Liver (tissue), 9 donors: Measurements from ENCODE around the gene PIAS4. TPM values are rescaled to one million over a fixed set of nuclear protein-coding genes. Genes with fewer than 3 reads are reported as not detected.

Experiments used
- DNase-seq: peaks from one replicate; pipeline ENCODE4 v3.0.0-alpha.2; 2017; ENCODE audit warnings: low spot score
- H3K27ac ChIP-seq, 2 donors: one replicate each; pipeline ENCODE4 v1.7.0; 2013; ENCODE audit warnings: inconsistent platforms in 2 of 2, low read length in 2 of 2, control low read depth in 1 of 2, low read depth in 1 of 2, mild to moderate bottlenecking in 1 of 2
- H3K27me3 ChIP-seq, 4 donors: one replicate each; pipeline versions ENCODE4 v1.6.1 to v1.7.0; 2013; ENCODE audit warnings: low read length in 3 of 4, inconsistent platforms in 1 of 4, mild to moderate bottlenecking in 1 of 4, moderate library complexity in 1 of 4; ENCODE audit not compliant: control insufficient read depth in 4 of 4, insufficient read depth in 4 of 4
- H3K36me3 ChIP-seq, 4 donors: one replicate each; pipeline versions ENCODE4 v1.6.1 to v1.7.0; 2013; ENCODE audit warnings: low read length in 3 of 4, mild to moderate bottlenecking in 3 of 4, low read depth in 1 of 4, moderate library complexity in 1 of 4; ENCODE audit not compliant: control insufficient read depth in 4 of 4, insufficient read depth in 3 of 4
- H3K4me1 ChIP-seq, 4 donors: one replicate each; pipeline versions ENCODE4 v1.6.1 to v1.7.0; 2013; ENCODE audit warnings: low read length in 3 of 4, mild to moderate bottlenecking in 3 of 4, moderate library complexity in 1 of 4; ENCODE audit not compliant: control insufficient read depth in 4 of 4, insufficient read depth in 4 of 4
- H3K4me3 ChIP-seq, 3 donors: one replicate each; pipeline versions ENCODE4 v1.6.1 to v1.7.0; 2013; ENCODE audit warnings: low read length in 3 of 3, control low read depth in 1 of 3, low read depth in 1 of 3, mild to moderate bottlenecking in 1 of 3
- H3K9ac ChIP-seq, 2 donors: one replicate each; pipeline ENCODE4 v1.7.0; 2013; ENCODE audit warnings: low read length in 2 of 2, mild to moderate bottlenecking in 2 of 2, moderate library complexity in 2 of 2, control low read depth in 1 of 2, low read depth in 1 of 2
- H3K9me3 ChIP-seq, 4 donors: one replicate each; pipeline versions ENCODE4 v1.6.1 to v1.7.0; 2013; ENCODE audit warnings: low read length in 3 of 4; ENCODE audit not compliant: control insufficient read depth in 4 of 4
- EGR1 ChIP-seq, 2 donors: IDR thresholded peaks; 2 replicates each; pipeline ENCODE4 v1.6.1; 2016 to 2018; ENCODE audit warnings: antibody characterized with exemption in 2 of 2, low read depth in 2 of 2
- FOXA1 ChIP-seq: IDR thresholded peaks from 2 replicates; pipeline ENCODE4 v1.6.1; 2016; ENCODE audit warnings: antibody characterized with exemption
- FOXA2 ChIP-seq: IDR thresholded peaks from 2 replicates; pipeline ENCODE4 v1.6.1; 2016; ENCODE audit warnings: antibody characterized with exemption
- GABPA ChIP-seq, 2 donors: IDR thresholded peaks in 1 of 2; conservative IDR thresholded peaks in 1 of 2; 2 replicates each; pipeline ENCODE4 v1.6.1; 2016; ENCODE audit warnings: antibody characterized with exemption in 2 of 2, mild to moderate bottlenecking in 1 of 2, moderate library complexity in 1 of 2
- HNF4A ChIP-seq, 2 donors: conservative IDR thresholded peaks; 2 replicates each; pipeline ENCODE4 v1.6.1; 2016; ENCODE audit warnings: antibody characterized with exemption in 2 of 2, mild to moderate bottlenecking in 2 of 2
- HNF4G ChIP-seq: IDR thresholded peaks from 2 replicates; pipeline ENCODE4 v1.6.1; 2016; ENCODE audit warnings: antibody characterized with exemption
- JUND ChIP-seq, 2 donors: IDR thresholded peaks; 2 replicates each; pipeline ENCODE4 v1.6.1; 2016; ENCODE audit warnings: antibody characterized with exemption in 2 of 2
- NR2F2 ChIP-seq: IDR thresholded peaks from 2 replicates; pipeline ENCODE4 v1.6.1; 2016; ENCODE audit warnings: antibody characterized with exemption
- RAD21 ChIP-seq, 2 donors: IDR thresholded peaks; 2 replicates each; pipeline ENCODE4 v1.6.1; 2016; ENCODE audit warnings: antibody characterized with exemption in 2 of 2, mild to moderate bottlenecking in 2 of 2
- RXRA ChIP-seq, 2 donors: IDR thresholded peaks; 2 replicates each; pipeline ENCODE4 v1.6.1; 2017 to 2018; ENCODE audit warnings: antibody characterized with exemption in 2 of 2, mild to moderate bottlenecking in 1 of 2
- SP1 ChIP-seq: IDR thresholded peaks from 2 replicates; pipeline ENCODE4 v1.6.1; 2018; ENCODE audit warnings: antibody characterized with exemption, mild to moderate bottlenecking
- TAF1 ChIP-seq: conservative IDR thresholded peaks from 2 replicates; pipeline ENCODE4 v1.6.1; 2016; ENCODE audit warnings: antibody characterized with exemption, mild to moderate bottlenecking
- YY1 ChIP-seq: IDR thresholded peaks from 2 replicates; pipeline ENCODE4 v1.6.1; 2016; ENCODE audit warnings: antibody characterized with exemption, mild to moderate bottlenecking
- WGBS: extraction: QIAGEN DNeasy Blood & Tissue Kit; methylation state at CpG from one replicate; pipeline ENCODE4 v1.1.7; 2013; 5-methylcytosine and 5-hydroxymethylcytosine counted together
- polyA plus RNA-seq, 2 donors: library from polyadenylated mRNA; stranded (reverse) in 1 of 2; unstranded in 1 of 2; fragments of 200-250 nt in 1 of 2; fragments of >200 nt in 1 of 2; fragmentation: Nextera tagmentation in 1 of 2; extraction: Ambion mirVana in 1 of 2; gene quantifications; one replicate each; pipeline versions ENCODE4 v1.2.1 to v1.2.3, GENCODE V29; 2013 to 2015
- total RNA-seq, 2 donors: library from RNA; depleted of rRNA; stranded (reverse); fragments of >200 nt; gene quantifications; one replicate each; pipeline ENCODE4 v1.2.3, GENCODE V29; 2014
- TF ChIP-seq, protein P1 (sequence below): IDR thresholded peaks from 2 replicates; pipeline ENCODE4 v1.6.1; 2016; ENCODE audit warnings: antibody characterized with exemption
- TF ChIP-seq, protein P2 (sequence below): IDR thresholded peaks from 2 replicates; pipeline ENCODE4 v1.6.1; 2016; ENCODE audit warnings: antibody characterized with exemption
- TF ChIP-seq, protein P3 (sequence below): fragments of 150-350 bp; IDR thresholded peaks from 2 replicates; pipeline ENCODE4 v1.5.1; 2017; ENCODE audit warnings: improper control_type of control experiment, low read depth, low read length; ENCODE audit not compliant: missing input control
- TF ChIP-seq, protein P4 (sequence below): IDR thresholded peaks from 2 replicates; pipeline ENCODE4 v1.6.1; 2016; ENCODE audit warnings: antibody characterized with exemption, mild to moderate bottlenecking
- TF ChIP-seq, protein P5 (sequence below): IDR thresholded peaks from 2 replicates; pipeline ENCODE4 v1.6.1; 2016; ENCODE audit warnings: antibody characterized with exemption
- donor health status: healthy.
- donor health status: healthy.
- donor health status: healthy.
- donor health status: healthy.
- donor health status: healthy.

Gene PIAS4
- total and polyA plus RNA-seq, 4 donors = 5.6 to 14.1 (median 10.6) TPM

DNA sequence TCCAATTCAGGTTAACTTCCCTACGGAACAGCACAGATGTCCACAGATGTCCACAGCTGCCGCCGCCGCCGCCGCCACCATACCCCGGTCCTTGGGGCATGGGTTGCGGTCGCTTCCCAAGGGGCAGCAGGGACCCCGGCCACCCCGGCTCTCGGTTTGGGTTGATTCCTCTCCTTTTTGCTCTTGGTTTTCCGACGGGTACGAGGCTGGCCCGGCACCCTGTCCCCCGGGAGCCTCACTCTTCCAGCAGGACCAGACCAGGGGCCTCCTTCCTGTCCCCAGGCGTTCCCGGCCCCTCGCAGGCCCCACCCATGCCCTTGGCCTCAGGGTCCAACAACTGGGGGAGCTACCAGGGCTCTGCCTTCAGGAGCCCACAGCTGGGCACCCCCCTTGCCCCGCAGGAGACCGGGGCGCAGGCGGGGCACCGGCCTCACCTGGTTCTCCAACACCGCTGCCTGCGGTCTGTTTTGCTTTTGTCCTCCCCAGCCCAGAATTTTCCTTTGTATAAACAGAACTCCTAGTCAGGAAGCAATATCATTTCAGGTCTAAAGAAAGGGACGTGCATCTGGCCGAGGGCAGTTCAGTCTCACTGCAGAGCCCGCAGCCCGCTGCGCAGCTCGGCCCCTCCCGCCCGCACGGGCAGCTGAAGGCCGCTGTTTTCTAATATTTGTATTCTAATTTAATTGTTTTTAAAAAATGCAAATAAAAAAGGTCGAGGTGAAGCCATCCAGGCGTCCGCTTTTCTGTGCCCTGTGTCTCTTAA lies 31.3 kb downstream of the PIAS4 start:
- H3K27ac ChIP-seq = no peak overlapping the region
- DNase-seq = no peak
- H3K4me3 ChIP-seq = no peak overlapping the region
- peaks cover 5 to 29% (median 17%) of the 10 kb centered on the region in 4 donors for H3K36me3 ChIP-seq
- WGBS = 89% methylated on average over 40 of the region's 40 CpGs
- no peak for TF ChIP-seq TAF1
- TF ChIP-seq YY1 = no peak
- no peak for TF ChIP-seq RAD21 (IDR thresholded peaks at IDR 0.05)
- no peak for TF ChIP-seq GABPA (IDR thresholded peaks at IDR 0.05 in 1 of 2, conservative IDR thresholded peaks at IDR 0.05 in 1 of 2)
- no peak for TF ChIP-seq HNF4G
- TF ChIP-seq, protein P1, sequence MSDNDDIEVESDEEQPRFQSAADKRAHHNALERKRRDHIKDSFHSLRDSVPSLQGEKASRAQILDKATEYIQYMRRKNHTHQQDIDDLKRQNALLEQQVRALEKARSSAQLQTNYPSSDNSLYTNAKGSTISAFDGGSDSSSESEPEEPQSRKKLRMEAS = no peak
- TF ChIP-seq HNF4A (conservative IDR thresholded peaks at IDR 0.05) = no peak
- TF ChIP-seq EGR1 (IDR thresholded peaks at IDR 0.05; ENCODE audit: low read depth in 2 of 2) = no peak
- TF ChIP-seq, protein P2, sequence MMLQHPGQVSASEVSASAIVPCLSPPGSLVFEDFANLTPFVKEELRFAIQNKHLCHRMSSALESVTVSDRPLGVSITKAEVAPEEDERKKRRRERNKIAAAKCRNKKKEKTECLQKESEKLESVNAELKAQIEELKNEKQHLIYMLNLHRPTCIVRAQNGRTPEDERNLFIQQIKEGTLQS = no peak
- TF ChIP-seq RXRA (IDR thresholded peaks at IDR 0.05) = no peak
- TF ChIP-seq, protein P3, sequence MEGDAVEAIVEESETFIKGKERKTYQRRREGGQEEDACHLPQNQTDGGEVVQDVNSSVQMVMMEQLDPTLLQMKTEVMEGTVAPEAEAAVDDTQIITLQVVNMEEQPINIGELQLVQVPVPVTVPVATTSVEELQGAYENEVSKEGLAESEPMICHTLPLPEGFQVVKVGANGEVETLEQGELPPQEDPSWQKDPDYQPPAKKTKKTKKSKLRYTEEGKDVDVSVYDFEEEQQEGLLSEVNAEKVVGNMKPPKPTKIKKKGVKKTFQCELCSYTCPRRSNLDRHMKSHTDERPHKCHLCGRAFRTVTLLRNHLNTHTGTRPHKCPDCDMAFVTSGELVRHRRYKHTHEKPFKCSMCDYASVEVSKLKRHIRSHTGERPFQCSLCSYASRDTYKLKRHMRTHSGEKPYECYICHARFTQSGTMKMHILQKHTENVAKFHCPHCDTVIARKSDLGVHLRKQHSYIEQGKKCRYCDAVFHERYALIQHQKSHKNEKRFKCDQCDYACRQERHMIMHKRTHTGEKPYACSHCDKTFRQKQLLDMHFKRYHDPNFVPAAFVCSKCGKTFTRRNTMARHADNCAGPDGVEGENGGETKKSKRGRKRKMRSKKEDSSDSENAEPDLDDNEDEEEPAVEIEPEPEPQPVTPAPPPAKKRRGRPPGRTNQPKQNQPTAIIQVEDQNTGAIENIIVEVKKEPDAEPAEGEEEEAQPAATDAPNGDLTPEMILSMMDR = no peak
- no peak for TF ChIP-seq FOXA1
- no peak for TF ChIP-seq JUND (IDR thresholded peaks at IDR 0.05)
- no peak for TF ChIP-seq FOXA2
- no peak overlapping the region for H3K9ac ChIP-seq
- no peaks in the 10 kb centered on the region for H3K4me1 ChIP-seq
- no peaks in the 10 kb centered on the region for H3K27me3 ChIP-seq
- H3K9me3 ChIP-seq = no peaks in the 10 kb centered on the region

DNA sequence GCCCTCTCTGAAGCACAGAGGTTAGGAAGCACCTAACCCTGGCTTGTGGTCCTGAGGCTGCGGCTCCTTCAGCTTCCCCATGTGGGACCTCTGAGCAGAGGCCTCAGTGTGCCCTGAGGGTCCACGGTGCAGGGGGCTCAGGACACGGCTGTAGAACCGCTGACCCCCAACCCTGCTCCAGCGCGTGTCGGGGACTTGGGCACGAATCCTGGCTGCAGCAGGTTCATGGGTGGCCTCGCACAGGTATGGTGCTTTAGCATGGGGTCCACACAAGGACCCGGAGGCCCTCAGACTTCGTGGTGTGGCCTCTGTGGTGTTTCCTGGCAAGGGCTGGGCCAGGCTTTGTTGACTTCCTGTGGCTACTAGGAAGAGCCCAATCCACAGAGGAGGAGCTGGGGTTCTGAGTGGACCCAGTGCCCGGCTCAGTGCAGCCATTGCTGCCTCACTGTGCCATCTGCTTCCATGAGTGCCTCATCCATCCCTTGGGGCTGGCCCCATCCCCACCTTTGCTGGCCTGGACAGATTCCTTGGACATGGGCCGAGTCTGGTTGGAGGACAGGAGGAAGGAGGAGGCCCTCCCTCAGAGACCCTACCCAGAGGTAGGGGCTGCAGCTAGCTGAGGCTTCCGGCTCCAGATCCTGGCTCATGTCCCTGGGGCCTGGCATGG lies 34.7 kb downstream of the PIAS4 start:
- Histone ChIP-seq H3K9ac (no peak overlapping the region), H3K27me3 (no peaks in the 10 kb centered on the region), H3K27ac (no peak overlapping the region), H3K9me3 (no peaks in the 10 kb centered on the region), H3K36me3 (peaks cover 0 to 21% (median 7%) of the 10 kb centered on the region in 4 donors), H3K4me1 (no peaks in the 10 kb centered on the region), H3K4me3 (no peak overlapping the region)
- TF ChIP-seq NR2F2 = no peak
- TF ChIP-seq YY1 = no peak
- no peak for TF ChIP-seq GABPA (IDR thresholded peaks at IDR 0.05 in 1 of 2, conservative IDR thresholded peaks at IDR 0.05 in 1 of 2)
- TF ChIP-seq RAD21 (IDR thresholded peaks at IDR 0.05) = no peak
- no peak for TF ChIP-seq RXRA (IDR thresholded peaks at IDR 0.05)
- no peak for TF ChIP-seq FOXA1
- TF ChIP-seq HNF4A (conservative IDR thresholded peaks at IDR 0.05) = no peak
- TF ChIP-seq, protein P4, sequence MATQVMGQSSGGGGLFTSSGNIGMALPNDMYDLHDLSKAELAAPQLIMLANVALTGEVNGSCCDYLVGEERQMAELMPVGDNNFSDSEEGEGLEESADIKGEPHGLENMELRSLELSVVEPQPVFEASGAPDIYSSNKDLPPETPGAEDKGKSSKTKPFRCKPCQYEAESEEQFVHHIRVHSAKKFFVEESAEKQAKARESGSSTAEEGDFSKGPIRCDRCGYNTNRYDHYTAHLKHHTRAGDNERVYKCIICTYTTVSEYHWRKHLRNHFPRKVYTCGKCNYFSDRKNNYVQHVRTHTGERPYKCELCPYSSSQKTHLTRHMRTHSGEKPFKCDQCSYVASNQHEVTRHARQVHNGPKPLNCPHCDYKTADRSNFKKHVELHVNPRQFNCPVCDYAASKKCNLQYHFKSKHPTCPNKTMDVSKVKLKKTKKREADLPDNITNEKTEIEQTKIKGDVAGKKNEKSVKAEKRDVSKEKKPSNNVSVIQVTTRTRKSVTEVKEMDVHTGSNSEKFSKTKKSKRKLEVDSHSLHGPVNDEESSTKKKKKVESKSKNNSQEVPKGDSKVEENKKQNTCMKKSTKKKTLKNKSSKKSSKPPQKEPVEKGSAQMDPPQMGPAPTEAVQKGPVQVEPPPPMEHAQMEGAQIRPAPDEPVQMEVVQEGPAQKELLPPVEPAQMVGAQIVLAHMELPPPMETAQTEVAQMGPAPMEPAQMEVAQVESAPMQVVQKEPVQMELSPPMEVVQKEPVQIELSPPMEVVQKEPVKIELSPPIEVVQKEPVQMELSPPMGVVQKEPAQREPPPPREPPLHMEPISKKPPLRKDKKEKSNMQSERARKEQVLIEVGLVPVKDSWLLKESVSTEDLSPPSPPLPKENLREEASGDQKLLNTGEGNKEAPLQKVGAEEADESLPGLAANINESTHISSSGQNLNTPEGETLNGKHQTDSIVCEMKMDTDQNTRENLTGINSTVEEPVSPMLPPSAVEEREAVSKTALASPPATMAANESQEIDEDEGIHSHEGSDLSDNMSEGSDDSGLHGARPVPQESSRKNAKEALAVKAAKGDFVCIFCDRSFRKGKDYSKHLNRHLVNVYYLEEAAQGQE = no peak
- TF ChIP-seq, protein P3 = no peak
- no peak for TF ChIP-seq JUND (IDR thresholded peaks at IDR 0.05)
- TF ChIP-seq, protein P5, sequence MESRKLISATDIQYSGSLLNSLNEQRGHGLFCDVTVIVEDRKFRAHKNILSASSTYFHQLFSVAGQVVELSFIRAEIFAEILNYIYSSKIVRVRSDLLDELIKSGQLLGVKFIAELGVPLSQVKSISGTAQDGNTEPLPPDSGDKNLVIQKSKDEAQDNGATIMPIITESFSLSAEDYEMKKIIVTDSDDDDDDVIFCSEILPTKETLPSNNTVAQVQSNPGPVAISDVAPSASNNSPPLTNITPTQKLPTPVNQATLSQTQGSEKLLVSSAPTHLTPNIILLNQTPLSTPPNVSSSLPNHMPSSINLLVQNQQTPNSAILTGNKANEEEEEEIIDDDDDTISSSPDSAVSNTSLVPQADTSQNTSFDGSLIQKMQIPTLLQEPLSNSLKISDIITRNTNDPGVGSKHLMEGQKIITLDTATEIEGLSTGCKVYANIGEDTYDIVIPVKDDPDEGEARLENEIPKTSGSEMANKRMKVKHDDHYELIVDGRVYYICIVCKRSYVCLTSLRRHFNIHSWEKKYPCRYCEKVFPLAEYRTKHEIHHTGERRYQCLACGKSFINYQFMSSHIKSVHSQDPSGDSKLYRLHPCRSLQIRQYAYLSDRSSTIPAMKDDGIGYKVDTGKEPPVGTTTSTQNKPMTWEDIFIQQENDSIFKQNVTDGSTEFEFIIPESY = no peak
- no peak for TF ChIP-seq TAF1
- TF ChIP-seq, protein P1 = no peak
- no peak for TF ChIP-seq HNF4G
- no peak for TF ChIP-seq SP1
- TF ChIP-seq, protein P2 = no peak
- TF ChIP-seq EGR1 (IDR thresholded peaks at IDR 0.05; ENCODE audit: low read depth in 2 of 2) = no peak
- TF ChIP-seq FOXA2 = no peak
- no peak for DNase-seq
- WGBS = 89% methylated on average over 14 of the region's 14 CpGs
